GM13976 (cell line): Measurements from ENCODE around the gene COL4A6.

ENCODE experiments used
- DNase-seq: peaks from one replicate; pipeline ENCODE4 v3.0.0; 2012; ENCODE audit warnings: low spot score
- in situ Hi-C: fragments of 300-500 bp; cut with MboI; formaldehyde crosslinking; loops from one replicate; pipeline ENCODE4 v1.12.0; 2022; ENCODE audit warnings: low sequenced_read_pairs, mixed read lengths, inconsistent platforms; ENCODE audit not compliant: unreplicated experiment
- TF ChIP-seq, protein P1 (sequence below): IDR thresholded peaks from 2 replicates; pipeline ENCODE4 v1.5.1; 2012; ENCODE audit warnings: borderline replicate concordance, mild to moderate bottlenecking; ENCODE audit not compliant: insufficient read depth; ENCODE audit errors: extremely low read depth, missing control alignments, control extremely low read depth

COL4A6 gene

GRCh38 chrX:108332281-108332680, 105.9 kb downstream of the COL4A6 start:
- in situ Hi-C loops, result no loop called here
- TF ChIP-seq, protein P1, sequence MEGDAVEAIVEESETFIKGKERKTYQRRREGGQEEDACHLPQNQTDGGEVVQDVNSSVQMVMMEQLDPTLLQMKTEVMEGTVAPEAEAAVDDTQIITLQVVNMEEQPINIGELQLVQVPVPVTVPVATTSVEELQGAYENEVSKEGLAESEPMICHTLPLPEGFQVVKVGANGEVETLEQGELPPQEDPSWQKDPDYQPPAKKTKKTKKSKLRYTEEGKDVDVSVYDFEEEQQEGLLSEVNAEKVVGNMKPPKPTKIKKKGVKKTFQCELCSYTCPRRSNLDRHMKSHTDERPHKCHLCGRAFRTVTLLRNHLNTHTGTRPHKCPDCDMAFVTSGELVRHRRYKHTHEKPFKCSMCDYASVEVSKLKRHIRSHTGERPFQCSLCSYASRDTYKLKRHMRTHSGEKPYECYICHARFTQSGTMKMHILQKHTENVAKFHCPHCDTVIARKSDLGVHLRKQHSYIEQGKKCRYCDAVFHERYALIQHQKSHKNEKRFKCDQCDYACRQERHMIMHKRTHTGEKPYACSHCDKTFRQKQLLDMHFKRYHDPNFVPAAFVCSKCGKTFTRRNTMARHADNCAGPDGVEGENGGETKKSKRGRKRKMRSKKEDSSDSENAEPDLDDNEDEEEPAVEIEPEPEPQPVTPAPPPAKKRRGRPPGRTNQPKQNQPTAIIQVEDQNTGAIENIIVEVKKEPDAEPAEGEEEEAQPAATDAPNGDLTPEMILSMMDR, result no peak
- no peak for DNase-seq

- DNase-seq, result no peak
- in situ Hi-C loops, result no loop called here
- TF ChIP-seq, protein P1, result no peak
Measured at GRCh38 chrX:108331126-108331909, 106.9 kb downstream of the COL4A6 start.

GRCh38 chrX:108323751-108324150, 114.5 kb downstream of the COL4A6 start:
- no peak for DNase-seq
- in situ Hi-C loops, result no loop called here
- TF ChIP-seq, protein P1, result no peak

DNA sequence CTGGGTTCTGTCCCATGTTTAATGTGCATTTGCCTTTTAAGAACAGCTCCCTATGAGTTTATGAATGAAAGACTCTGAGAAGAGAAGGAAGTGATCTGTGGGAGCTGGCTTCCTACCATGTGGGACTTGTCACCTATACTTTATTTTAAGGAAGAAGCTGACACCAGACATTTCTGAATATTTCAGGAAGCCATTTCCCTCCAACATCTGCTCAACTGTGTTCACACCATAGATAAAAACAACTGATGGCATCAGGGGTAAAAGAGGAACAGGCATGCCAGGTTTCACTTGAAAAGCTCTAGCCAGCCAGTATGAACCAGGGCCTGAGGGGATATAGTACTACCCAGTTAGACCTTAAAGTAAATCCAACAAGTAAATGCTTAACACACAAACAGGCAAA, 116.0 kb downstream of the COL4A6 start:
- in situ Hi-C loops, result no loop called here
- DNase-seq, result no peak
- TF ChIP-seq, protein P1, result no peak

- TF ChIP-seq, protein P1, result no peak
- in situ Hi-C loops, result no loop called here
- DNase-seq, result no peak
Measured at GRCh38 chrX:108316456-108316855, 121.8 kb downstream of the COL4A6 start.

DNA sequence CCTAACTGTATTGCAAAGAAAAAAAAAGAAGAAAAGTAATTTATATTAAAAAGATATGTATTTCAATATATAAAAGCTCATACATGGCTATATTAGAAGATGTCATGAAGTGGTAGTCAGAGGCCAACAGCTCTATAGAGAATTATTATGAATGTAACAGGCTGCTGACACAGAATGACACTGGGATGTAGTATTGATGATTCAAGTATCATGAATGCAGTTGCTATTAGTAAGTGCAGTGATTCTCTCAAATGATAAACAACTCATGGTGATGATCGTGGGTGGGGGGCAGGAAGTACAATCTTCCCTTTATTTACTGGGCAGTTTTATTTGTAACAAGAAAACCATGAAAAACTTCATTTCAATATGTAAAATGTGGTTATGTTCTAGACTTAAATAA, 124.6 kb downstream of the COL4A6 start:
- TF ChIP-seq, protein P1, result no peak
- no peak for DNase-seq
- in situ Hi-C loops, result no loop called here
